GM12865 (cell line): ENCODE measurements around the gene RPS24.

ENCODE experiments used
- DNase-seq: peaks from one replicate; pipeline ENCODE4 v3.0.0; 2010; ENCODE audit warnings: low read depth
- H3K4me3 ChIP-seq: 2 replicates; pipeline ENCODE4 v1.5.1; 2011; ENCODE audit warnings: mild to moderate bottlenecking, low read depth, low read length, control low read depth
- TF ChIP-seq, protein P1 (sequence below): IDR thresholded peaks from 2 replicates; pipeline ENCODE4 v1.5.1; 2011; ENCODE audit warnings: low read length, control low read depth, low read depth, inconsistent platforms; ENCODE audit not compliant: insufficient read depth; ENCODE audit errors: missing control alignments

Gene RPS24

DNA sequence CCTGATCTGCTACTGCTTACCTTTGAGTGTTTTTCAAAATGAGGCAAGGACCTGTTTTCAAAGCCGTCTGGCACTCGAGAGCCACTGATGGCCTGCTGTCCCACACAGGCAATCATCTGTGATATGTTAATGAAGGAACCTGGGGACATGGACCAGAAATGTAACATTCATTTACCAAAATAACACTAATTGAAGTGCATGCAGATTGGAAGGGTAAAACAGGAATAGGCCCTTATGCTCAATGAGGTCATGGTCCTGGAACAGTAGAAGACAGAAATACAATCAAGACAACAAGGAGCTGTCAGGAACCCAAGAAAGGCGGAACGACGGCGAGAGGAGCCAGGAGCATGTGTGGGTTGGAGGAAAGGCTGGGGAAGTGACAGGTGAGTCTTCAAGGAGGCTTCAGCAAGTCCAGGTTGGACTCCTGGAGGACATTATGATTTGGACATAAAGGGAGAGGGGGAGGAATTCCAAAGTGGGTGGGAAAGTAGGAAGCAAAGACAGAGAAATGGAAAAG, 32.6 kb upstream of the RPS24 start:
- DNase-seq = no peak
- H3K4me3 ChIP-seq = no peak overlapping the region
- TF ChIP-seq, protein P1, sequence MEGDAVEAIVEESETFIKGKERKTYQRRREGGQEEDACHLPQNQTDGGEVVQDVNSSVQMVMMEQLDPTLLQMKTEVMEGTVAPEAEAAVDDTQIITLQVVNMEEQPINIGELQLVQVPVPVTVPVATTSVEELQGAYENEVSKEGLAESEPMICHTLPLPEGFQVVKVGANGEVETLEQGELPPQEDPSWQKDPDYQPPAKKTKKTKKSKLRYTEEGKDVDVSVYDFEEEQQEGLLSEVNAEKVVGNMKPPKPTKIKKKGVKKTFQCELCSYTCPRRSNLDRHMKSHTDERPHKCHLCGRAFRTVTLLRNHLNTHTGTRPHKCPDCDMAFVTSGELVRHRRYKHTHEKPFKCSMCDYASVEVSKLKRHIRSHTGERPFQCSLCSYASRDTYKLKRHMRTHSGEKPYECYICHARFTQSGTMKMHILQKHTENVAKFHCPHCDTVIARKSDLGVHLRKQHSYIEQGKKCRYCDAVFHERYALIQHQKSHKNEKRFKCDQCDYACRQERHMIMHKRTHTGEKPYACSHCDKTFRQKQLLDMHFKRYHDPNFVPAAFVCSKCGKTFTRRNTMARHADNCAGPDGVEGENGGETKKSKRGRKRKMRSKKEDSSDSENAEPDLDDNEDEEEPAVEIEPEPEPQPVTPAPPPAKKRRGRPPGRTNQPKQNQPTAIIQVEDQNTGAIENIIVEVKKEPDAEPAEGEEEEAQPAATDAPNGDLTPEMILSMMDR = no peak

- no peak for DNase-seq
- no peak overlapping the region for H3K4me3 ChIP-seq
- TF ChIP-seq, protein P1 = no peak
Measured at GRCh38 chr10:78002541-78003288, 30.9 kb upstream of the RPS24 start.

- TF ChIP-seq, protein P1 = no peak
Measured at GRCh38 chr10:78004215-78005026, 29.2 kb upstream of the RPS24 start.

DNA sequence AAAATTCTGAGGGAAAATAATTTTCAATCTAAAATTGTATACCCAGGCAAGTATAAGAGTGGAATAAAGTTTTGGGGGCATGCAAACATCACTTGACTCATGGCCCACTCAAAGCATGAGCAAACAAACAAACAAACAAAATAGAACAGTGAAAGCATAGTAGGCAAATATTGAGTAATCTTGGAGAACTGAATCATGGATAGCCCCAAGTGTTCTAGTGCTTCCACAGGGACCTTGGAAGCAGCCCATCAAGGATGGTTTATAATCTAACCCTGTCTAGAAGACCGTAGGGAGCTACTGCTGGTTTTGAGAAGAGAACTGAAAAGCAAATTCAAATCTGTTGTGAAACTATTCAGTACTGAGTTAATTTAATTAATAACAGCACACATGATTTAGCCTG, 26.5 kb upstream of the RPS24 start:
- DNase-seq = no peak
- no peak overlapping the region for H3K4me3 ChIP-seq
- TF ChIP-seq, protein P1 = no peak

More at GRCh38 chr10:78004215-78005026, 29.2 kb upstream of the RPS24 start:
- no peak overlapping the region for H3K4me3 ChIP-seq
- no peak for DNase-seq

DNA sequence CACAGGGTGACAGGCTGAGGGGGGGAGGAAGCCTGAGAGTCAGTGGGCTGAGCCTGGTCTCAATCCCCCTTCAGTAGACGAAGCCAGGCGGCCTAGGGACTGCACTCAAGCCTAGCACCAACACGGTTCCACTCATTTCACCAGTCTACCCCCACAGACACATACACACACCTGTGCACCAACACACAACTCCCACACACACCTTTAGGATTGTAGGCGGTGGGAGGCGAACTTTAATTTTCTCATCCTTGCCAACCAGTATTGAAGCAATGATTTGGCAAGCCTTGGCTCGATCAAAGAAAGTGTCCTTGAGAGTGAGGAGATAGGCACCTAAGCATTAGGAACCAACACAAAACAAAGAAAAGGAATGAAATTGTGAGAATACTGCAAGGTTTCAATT, 24.0 kb upstream of the RPS24 start:
- no peak for DNase-seq
- TF ChIP-seq, protein P1 = no peak
- H3K4me3 ChIP-seq = no peak overlapping the region

DNA sequence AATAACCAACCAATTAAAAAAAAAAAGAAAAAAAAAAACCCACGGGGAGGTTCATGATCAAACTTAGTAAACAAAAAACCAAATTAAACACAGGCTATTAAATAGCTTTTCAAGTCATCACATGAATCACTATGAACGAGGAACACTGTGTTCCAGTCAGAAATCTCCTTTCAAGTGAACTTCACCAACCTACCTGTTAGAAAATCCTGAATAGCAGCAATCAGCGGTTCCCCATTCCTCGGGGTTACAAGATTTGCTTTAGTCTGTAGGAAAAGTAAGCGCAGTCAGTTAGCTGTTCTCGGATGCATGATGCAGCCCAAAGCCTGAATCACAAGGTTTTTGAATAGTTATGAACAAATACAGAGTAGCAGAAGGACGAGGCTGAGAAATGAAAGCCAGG, 23.4 kb upstream of the RPS24 start:
- TF ChIP-seq, protein P1 = no peak
- no peak overlapping the region for H3K4me3 ChIP-seq
- no peak for DNase-seq

- TF ChIP-seq, protein P1 = no peak
- H3K4me3 ChIP-seq = no peak overlapping the region
- no peak for DNase-seq
Measured at GRCh38 chr10:78011065-78011464, 22.6 kb upstream of the RPS24 start.
